GM21526 (cell line): ENCODE data around the gene PRKCZ.

Source experiments
- ATAC-seq: cut with Tn5 transposase; IDR thresholded peaks from one replicate; pipeline ENCODE4 v1.9.1; 2021; ENCODE audit warnings: moderate library complexity; ENCODE audit not compliant: unreplicated experiment, low FRiP score

The PRKCZ gene

DNA sequence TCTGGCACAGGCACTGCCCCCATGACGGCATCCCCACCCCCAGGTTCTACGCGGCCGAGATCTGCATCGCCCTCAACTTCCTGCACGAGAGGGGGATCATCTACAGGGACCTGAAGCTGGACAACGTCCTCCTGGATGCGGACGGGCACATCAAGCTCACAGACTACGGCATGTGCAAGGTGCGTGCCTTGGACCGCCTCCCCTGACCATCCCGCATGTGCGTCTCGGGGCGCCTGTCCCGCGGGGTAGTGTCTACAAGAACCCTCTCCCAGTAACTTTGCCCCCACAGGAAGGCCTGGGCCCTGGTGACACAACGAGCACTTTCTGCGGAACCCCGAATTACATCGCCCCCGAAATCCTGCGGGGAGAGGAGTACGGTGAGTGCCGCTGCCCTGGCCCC lies 121.8 kb downstream of the PRKCZ start:
- no peak for ATAC-seq

GRCh38 chr1:2172551-2173146 lies 122.4 kb downstream of the PRKCZ start:
- ATAC-seq = no peak

GRCh38 chr1:2173546-2174347 lies 123.5 kb downstream of the PRKCZ start:
- no peak for ATAC-seq

DNA sequence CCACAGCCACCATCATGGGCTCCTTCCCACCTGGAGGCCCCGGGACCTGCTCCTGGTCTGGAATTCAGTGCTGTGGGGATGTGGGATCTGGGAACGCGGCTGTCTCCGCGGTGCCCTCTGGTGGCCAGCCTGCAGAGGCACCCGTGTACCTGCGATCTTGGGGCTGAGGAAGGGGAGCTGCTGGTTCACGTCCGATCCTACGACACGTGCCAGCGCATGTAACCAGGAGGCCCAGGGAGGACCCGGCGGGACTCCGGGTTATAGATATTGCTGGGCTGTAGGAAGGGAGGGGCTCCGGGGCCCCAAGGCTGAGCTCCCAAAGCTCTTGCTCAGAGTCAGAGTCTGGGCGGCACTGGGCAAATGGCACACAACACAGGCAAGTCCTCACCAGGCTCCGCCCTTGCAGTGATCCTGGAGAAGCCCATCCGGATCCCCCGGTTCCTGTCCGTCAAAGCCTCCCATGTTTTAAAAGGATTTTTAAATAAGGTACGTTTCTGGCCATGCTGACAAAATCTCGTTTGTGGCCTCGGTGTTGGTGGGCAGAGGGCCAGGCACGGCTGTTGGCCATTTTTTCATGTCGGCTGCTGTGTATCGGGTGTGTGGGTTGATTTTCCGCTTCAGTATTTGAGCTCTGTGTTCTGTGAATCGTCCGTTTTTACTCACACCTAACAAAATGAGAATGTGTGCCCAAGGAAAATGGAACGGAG lies 124.3 kb downstream of the PRKCZ start:
- ATAC-seq = no peak

DNA sequence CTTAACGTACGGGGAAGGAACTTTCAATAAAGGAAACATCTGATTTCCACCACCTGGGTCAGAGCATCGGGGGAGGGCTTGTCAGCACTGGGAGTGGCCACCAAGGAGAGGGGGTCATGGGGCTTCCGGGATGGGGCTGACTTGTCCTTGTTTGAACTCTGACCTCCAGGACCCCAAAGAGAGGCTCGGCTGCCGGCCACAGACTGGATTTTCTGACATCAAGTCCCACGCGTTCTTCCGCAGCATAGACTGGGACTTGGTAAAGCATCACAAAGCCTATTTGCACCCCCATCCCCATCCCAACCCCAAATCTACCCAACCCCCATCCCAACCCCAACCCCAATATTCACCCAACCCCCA lies 124.8 kb downstream of the PRKCZ start:
- no peak for ATAC-seq

GRCh38 chr1:2175681-2176454 lies 125.7 kb downstream of the PRKCZ start:
- ATAC-seq = no peak

DNA sequence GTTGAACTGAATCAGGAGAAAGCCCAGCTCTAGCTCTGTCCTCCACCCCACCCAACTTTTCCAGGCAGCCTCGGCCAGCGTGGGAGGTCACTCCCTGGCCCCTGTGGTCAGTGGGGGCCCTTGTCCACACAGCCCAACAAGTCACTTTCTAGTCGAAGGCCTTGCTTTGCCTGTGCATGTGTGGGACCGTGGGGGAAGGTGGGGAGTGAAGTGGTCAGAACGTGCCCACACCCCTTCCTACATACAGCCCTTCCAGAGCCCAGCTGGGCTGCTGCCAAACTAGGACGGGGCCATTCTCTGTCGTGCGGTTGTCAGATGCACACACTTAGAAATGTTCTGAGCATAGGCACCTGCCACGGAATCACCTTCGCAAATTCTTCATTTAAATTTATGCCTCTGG lies 126.4 kb downstream of the PRKCZ start:
- no peak for ATAC-seq

- no peak for ATAC-seq
These were observed 127.3 kb downstream of the PRKCZ start for GRCh38 chr1:2177541-2177940.

DNA sequence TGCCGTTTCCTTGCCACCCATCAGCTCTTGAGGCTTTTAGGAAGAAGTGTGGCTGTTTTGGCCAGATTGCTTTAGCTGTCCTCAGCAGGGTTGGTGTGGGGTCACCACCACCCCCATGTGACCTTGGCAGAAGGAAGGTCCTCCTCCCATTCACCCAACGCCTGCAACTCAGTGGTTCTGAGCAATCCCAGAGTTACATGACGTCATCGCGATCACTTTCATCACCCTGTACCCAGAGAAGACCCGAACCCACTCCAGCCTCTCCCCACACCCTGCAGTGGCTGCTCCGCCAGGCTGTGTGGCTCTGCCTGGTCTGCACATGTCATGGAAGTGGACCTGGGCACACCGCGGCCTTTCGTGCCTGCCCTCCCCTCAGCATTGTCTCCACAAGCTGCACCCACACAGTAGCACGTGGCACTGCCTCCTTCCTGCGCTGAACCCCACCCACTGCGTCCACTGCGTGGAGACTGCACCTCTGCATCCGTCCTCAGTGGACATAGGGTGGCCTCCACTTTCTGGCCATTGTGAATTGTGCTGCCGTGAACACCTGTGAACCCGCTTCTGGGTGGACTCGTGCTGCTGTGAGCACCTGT lies 127.8 kb downstream of the PRKCZ start:
- no peak for ATAC-seq

DNA sequence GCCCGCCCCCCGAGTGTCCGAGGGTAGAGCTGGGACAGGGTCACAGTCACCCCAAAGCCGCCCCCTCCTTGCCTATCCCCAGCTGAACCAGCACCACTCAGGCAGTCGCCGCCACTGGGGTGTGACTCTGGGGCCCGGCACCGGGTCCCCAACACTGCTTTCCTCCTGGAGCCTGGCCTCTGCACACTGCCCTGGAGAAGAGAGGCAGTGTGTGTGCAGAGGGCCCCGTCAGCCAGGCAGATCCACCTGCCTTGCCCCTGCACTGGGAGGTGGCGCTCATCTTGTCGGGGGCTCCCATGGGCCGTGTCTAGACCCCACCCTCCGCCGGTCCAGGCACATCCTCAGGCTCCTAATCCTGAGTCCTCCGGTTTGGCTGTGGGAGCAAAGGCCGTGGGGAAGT lies 128.7 kb downstream of the PRKCZ start:
- ATAC-seq = no peak

- no peak for ATAC-seq
These were observed 129.2 kb downstream of the PRKCZ start for GRCh38 chr1:2179283-2180013.

- no peak for ATAC-seq
These were observed 130.4 kb downstream of the PRKCZ start for GRCh38 chr1:2180297-2181245.

- no peak for ATAC-seq
These were observed 131.1 kb downstream of the PRKCZ start for GRCh38 chr1:2181271-2181670.

- ATAC-seq = no peak
These were observed 131.5 kb downstream of the PRKCZ start for GRCh38 chr1:2181752-2182151.

GRCh38 chr1:2182376-2182775 lies 132.2 kb downstream of the PRKCZ start:
- ATAC-seq = no peak

DNA sequence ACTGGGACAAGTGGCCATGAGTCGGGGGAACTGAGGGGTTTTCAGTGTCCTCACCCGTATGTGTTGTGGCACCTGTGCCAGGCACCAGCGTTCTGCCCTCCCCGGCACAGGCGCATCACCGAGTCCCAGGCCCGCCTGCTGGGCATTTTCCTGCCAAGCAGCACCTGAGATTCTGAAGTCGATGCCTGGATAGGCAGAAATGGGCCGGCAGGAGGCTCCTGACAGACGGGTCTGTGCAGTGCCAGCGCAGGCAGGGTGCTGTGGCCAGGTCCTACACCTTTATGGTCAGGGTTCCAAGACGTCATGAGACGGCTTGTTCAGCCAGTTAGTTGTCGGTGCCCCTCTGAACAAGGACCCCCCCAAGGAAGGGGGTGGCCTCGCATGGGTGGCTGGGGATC lies 133.7 kb downstream of the PRKCZ start:
- no peak for ATAC-seq

DNA sequence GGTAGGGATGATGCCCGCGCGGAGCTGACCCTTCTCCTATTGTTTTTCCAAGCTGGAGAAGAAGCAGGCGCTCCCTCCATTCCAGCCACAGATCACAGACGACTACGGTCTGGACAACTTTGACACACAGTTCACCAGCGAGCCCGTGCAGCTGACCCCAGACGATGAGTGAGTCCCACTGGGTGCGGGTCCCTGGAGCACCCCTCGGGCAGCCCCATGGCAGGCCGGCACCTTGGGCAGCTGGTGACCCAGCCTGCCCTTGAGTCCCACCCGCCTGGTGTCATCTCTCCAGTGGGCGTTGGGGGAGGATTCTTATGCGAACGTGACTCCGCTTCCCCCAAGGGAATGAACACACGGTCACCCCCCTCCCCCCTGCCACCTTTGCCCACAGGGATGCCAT lies 134.3 kb downstream of the PRKCZ start:
- ATAC-seq = no peak

DNA sequence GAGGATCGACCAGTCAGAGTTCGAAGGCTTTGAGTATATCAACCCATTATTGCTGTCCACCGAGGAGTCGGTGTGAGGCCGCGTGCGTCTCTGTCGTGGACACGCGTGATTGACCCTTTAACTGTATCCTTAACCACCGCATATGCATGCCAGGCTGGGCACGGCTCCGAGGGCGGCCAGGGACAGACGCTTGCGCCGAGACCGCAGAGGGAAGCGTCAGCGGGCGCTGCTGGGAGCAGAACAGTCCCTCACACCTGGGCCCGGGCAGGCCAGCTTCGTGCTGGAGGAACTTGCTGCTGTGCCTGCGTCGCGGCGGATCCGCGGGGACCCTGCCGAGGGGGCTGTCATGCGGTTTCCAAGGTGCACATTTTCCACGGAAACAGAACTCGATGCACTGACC lies 134.7 kb downstream of the PRKCZ start:
- ATAC-seq = no peak
